Mucosa of descending colon (tissue), 3 donors: ENCODE measurements around the gene DCPS. TPM values are rescaled to one million over a fixed set of nuclear protein-coding genes. Genes with fewer than 3 reads are reported as not detected.

Experiments
- ATAC-seq: fragments of 200-7000 bp; cut with Tn5 transposase; one replicate; pipeline ENCODE4 v1.9.1; 2020; ENCODE audit warnings: mild to moderate bottlenecking, moderate library complexity
- DNase-seq, 3 donors: peaks; one replicate each; pipeline ENCODE4 v3.0.0-alpha.2; 2020
- H3K36me3 ChIP-seq: fragments of 200-600 bp; one replicate; pipeline ENCODE4 v1.8.0; 2021; ENCODE audit warnings: low read depth, mild to moderate bottlenecking
- H3K4me1 ChIP-seq: fragments of 200-600 bp; one replicate; pipeline ENCODE4 v1.8.0; 2021; ENCODE audit warnings: low read depth, mild to moderate bottlenecking
- H3K4me3 ChIP-seq: fragments of 200-600 bp; one replicate; pipeline ENCODE4 v1.8.0; 2021; ENCODE audit warnings: mild to moderate bottlenecking
- H3K9me3 ChIP-seq: fragments of 200-600 bp; one replicate; pipeline ENCODE4 v1.8.0; 2021; ENCODE audit warnings: mild to moderate bottlenecking
- intact Hi-C, 2 donors: fragments of 100-400 bp; cut with DNase I in 1 of 2; cut with micrococcal nuclease in 1 of 2; formaldehyde crosslinking; loops; one replicate each; pipeline versions ENCODE4 v1.11.0 to v1.11.1; 2022; cut with DNase I, micrococcal nuclease
- total RNA-seq, 3 donors: library from RNA; stranded (reverse); fragmentation: NEBNext Ultra II Directional in 2 of 3; extraction: Animal tissue kit (Norgen Biotek cat#: 25700) in 2 of 3; gene quantifications; one replicate each; pipeline versions ENCODE4 v1.2.1 to v1.2.4, GENCODE V29; 2021 to 2023
- TF ChIP-seq, protein P1 (sequence below): fragments of 200-600 bp; IDR thresholded peaks from one replicate; pipeline ENCODE4 v1.8.0; 2022; ENCODE audit warnings: antibody characterized with exemption, mild to moderate bottlenecking
- donor health status: DM: no; HTN: no; CAD: no; lungs with moderate emphysema.
- donor health status: DM: no; HTN: no; CAD: no.
- donor health status: DM: no; HTN: yes; CAD: no.

The DCPS gene
- total RNA-seq, 3 donors from 2014 or later: 10.0 to 21.3 (median 14.8) TPM

DNA sequence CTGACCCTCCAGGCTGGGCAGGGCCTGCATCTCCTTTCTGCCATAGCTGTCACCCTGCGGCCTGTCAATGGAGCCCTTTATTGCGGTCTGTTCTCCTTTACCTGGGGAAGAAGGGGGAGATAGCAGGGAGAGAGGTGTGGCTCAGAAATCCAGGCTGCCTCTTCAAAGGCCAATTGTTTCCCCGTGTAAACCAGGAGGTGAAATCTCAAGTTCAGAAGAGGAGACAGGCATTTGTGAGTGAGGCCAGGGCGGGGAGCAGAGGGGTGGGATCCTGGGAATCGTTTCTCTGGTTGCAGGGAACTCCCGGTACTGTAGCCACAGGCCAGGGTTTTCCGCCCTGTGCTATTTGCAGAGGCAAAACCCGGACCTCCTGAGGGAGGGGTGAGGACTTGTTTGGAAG is 9.1 kb downstream of the DCPS start:
- no peak overlapping the region for H3K4me3 ChIP-seq
- no peaks in the 10 kb centered on the region for H3K36me3 ChIP-seq
- peak; percentile 30 to 52 (median 39) for DNase-seq
- peak; percentile 71 for ATAC-seq
- intact Hi-C loops: loop anchor here in 1 of 2 donors (10.0 kb wide), 1 partner anchor 162 kb away; no protein-coding TSS in a partner anchor
- TF ChIP-seq, protein P1, sequence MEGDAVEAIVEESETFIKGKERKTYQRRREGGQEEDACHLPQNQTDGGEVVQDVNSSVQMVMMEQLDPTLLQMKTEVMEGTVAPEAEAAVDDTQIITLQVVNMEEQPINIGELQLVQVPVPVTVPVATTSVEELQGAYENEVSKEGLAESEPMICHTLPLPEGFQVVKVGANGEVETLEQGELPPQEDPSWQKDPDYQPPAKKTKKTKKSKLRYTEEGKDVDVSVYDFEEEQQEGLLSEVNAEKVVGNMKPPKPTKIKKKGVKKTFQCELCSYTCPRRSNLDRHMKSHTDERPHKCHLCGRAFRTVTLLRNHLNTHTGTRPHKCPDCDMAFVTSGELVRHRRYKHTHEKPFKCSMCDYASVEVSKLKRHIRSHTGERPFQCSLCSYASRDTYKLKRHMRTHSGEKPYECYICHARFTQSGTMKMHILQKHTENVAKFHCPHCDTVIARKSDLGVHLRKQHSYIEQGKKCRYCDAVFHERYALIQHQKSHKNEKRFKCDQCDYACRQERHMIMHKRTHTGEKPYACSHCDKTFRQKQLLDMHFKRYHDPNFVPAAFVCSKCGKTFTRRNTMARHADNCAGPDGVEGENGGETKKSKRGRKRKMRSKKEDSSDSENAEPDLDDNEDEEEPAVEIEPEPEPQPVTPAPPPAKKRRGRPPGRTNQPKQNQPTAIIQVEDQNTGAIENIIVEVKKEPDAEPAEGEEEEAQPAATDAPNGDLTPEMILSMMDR: no peak
- no peaks in the 10 kb centered on the region for H3K9me3 ChIP-seq
- peaks cover 24% of the 10 kb centered on the region for H3K4me1 ChIP-seq

GRCh38 chr11:126313826-126314225 is 10.0 kb downstream of the DCPS start:
- H3K36me3 ChIP-seq: no peaks in the 10 kb centered on the region
- ATAC-seq: no peak
- no peaks in the 10 kb centered on the region for H3K9me3 ChIP-seq
- H3K4me3 ChIP-seq: no peak overlapping the region
- H3K4me1 ChIP-seq: peaks cover 26% of the 10 kb centered on the region
- TF ChIP-seq, protein P1: no peak
- peak in 1 of 3 donors; percentile 15 for DNase-seq
- intact Hi-C loops: loop anchor here in 1 of 2 donors (10.0 kb wide), 1 partner anchor 161 kb away; no protein-coding TSS in a partner anchor

- intact Hi-C loops: loop anchor here in 1 of 2 donors (10.0 kb wide), 1 partner anchor 157 kb away; no protein-coding TSS in a partner anchor
- H3K4me1 ChIP-seq: peaks cover 21% of the 10 kb centered on the region
- DNase-seq (no peak), ATAC-seq (no peak)
- no peaks in the 10 kb centered on the region for H3K9me3 ChIP-seq
- H3K4me3 ChIP-seq: no peak overlapping the region
- TF ChIP-seq, protein P1: no peak
- H3K36me3 ChIP-seq: no peaks in the 10 kb centered on the region
Measured at GRCh38 chr11:126317432-126317755, 13.5 kb downstream of the DCPS start.

DNA sequence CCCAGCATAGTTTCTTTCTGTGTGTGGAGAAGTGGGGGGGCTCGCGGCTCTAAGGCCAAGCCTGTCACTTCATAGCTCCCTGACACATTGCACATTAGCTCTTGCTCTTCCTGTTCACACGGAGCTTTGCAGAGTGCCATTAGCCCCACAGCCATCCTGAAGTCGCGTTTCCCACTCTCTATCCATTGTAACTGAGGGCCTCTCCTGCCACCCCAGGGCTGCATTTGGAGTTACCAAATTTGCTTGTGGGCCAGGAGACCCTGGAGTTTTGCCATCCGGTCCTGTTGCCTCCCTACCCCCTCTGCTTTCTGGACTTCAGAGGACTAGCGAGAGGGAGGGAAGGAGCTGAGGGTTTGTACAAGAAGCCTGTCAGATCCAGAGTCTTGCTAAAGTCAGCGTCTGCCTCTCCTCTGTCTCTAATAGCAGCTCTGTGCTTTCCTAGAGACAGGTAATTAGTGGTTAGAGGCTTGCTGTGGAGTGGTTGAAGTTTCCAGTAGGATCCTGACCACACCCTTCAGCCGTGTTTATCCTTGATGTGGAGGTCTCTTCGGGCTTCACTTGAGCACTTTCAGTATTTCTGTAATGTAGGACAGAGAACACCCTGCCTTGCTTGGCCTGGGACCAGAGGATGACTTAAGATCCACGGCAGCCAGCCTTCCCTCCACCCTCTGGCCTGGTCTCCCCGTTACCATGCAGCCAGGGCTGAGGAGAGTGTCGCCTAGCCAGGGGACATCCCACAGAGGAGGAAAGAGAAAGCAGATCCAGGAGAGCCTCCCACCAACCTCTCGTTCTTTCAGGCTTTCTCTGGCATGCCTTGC is 14.1 kb downstream of the DCPS start:
- no peak overlapping the region for H3K4me3 ChIP-seq
- intact Hi-C loops: loop anchor here in 1 of 2 donors (10.0 kb wide), 1 partner anchor 157 kb away; no protein-coding TSS in a partner anchor
- no peaks in the 10 kb centered on the region for H3K9me3 ChIP-seq
- TF ChIP-seq, protein P1: no peak
- no peaks in the 10 kb centered on the region for H3K36me3 ChIP-seq
- peak; percentile 63 for ATAC-seq
- peak; percentile 40 to 61 (median 51) for DNase-seq
- peaks cover 17% of the 10 kb centered on the region for H3K4me1 ChIP-seq

- no peaks in the 10 kb centered on the region for H3K36me3 ChIP-seq
- H3K4me3 ChIP-seq: no peak overlapping the region
- DNase-seq (peak in 2 of 3 donors; percentile 19 to 43), ATAC-seq (peak; percentile 80)
- intact Hi-C loops: loop anchor here in 1 of 2 donors (10.0 kb wide), 1 partner anchor 156 kb away; no protein-coding TSS in a partner anchor
- no peaks in the 10 kb centered on the region for H3K9me3 ChIP-seq
- TF ChIP-seq, protein P1: no peak
- H3K4me1 ChIP-seq: peaks cover 13% of the 10 kb centered on the region
Measured at GRCh38 chr11:126318574-126319373, 14.9 kb downstream of the DCPS start.
